Mesenchymal stem cell (in vitro differentiated cells and primary cell): ENCODE measurements around the gene IQGAP1.

Experiments used
- DNase-seq: peaks from one replicate; pipeline ENCODE4 v3.0.0-alpha.2; 2013
- H2AFZ ChIP-seq: one replicate; pipeline ENCODE4 v1.6.1; 2013; ENCODE audit warnings: low read depth, mild to moderate bottlenecking, control low read depth, inconsistent platforms, low read length, moderate library complexity
- H2AK5ac ChIP-seq: 2 replicates; pipeline ENCODE4 v1.6.1; 2013; ENCODE audit warnings: low read length, moderate library complexity, mild to moderate bottlenecking, inconsistent platforms; ENCODE audit not compliant: severe bottlenecking
- H2BK120ac ChIP-seq: one replicate; pipeline ENCODE4 v1.6.1; 2013; ENCODE audit warnings: low read depth, mild to moderate bottlenecking, inconsistent platforms, low read length, moderate library complexity
- H2BK12ac ChIP-seq, 2 experiments: one replicate each; pipeline ENCODE4 v1.6.1; 2013; ENCODE audit warnings: inconsistent platforms in 2 of 2, low read length in 2 of 2, mild to moderate bottlenecking in 2 of 2, moderate library complexity in 2 of 2, control low read depth in 1 of 2
- H2BK15ac ChIP-seq: one replicate; pipeline ENCODE4 v1.6.1; 2013; ENCODE audit warnings: mild to moderate bottlenecking, low read depth, inconsistent platforms; ENCODE audit not compliant: poor library complexity, severe bottlenecking
- H2BK5ac ChIP-seq: 2 replicates; pipeline ENCODE4 v1.6.1; 2013; ENCODE audit warnings: low read depth, mild to moderate bottlenecking, low read length, control low read depth, inconsistent platforms; ENCODE audit not compliant: poor library complexity, severe bottlenecking
- H3K14ac ChIP-seq, 2 experiments: one replicate each; pipeline ENCODE4 v1.6.1; 2013; ENCODE audit warnings: inconsistent platforms in 2 of 2, low read length in 2 of 2, control low read depth in 1 of 2, mild to moderate bottlenecking in 1 of 2, moderate library complexity in 1 of 2
- H3K18ac ChIP-seq, 2 experiments: one replicate each; pipeline ENCODE4 v1.6.1; 2013; ENCODE audit warnings: inconsistent platforms in 2 of 2, low read length in 2 of 2, control low read depth in 1 of 2, low read depth in 1 of 2, mild to moderate bottlenecking in 1 of 2
- H3K23ac ChIP-seq, 2 experiments: one replicate each; pipeline ENCODE4 v1.6.1; 2013; ENCODE audit warnings: inconsistent platforms in 2 of 2, low read length in 2 of 2, mild to moderate bottlenecking in 2 of 2, moderate library complexity in 2 of 2, control low read depth in 1 of 2
- H3K27ac ChIP-seq: 2 replicates; pipeline ENCODE4 v1.5.1; 2013; ENCODE audit warnings: mild to moderate bottlenecking, moderate library complexity, low read length, control low read depth, inconsistent platforms; ENCODE audit not compliant: poor library complexity, severe bottlenecking
- H3K27me3 ChIP-seq, 2 experiments: 2 replicates each; pipeline versions ENCODE4 v1.6.1 to v1.7.0; 2013; ENCODE audit warnings: low read length in 2 of 2, mild to moderate bottlenecking in 2 of 2, moderate library complexity in 2 of 2, control low read depth in 1 of 2, inconsistent platforms in 1 of 2; ENCODE audit not compliant: control insufficient read depth in 1 of 2, insufficient read depth in 1 of 2
- H3K36me3 ChIP-seq, 2 experiments: 2 replicates each; pipeline versions ENCODE4 v1.6.1 to v1.7.0; 2013; ENCODE audit warnings: low read length in 2 of 2, control low read depth in 1 of 2, inconsistent platforms in 1 of 2, low read depth in 1 of 2, mild to moderate bottlenecking in 1 of 2; ENCODE audit not compliant: insufficient read depth in 2 of 2, control insufficient read depth in 1 of 2
- H3K4ac ChIP-seq, 2 experiments: one replicate each; pipeline ENCODE4 v1.6.1; 2013; ENCODE audit warnings: inconsistent platforms in 2 of 2, low read length in 2 of 2, mild to moderate bottlenecking in 2 of 2, moderate library complexity in 2 of 2, control low read depth in 1 of 2, low read depth in 1 of 2
- H3K4me1 ChIP-seq: 2 replicates; pipeline ENCODE4 v1.6.1; 2013; ENCODE audit warnings: low read depth, low read length, control low read depth; ENCODE audit not compliant: control insufficient read depth, insufficient read depth
- H3K4me2 ChIP-seq: 2 replicates; pipeline ENCODE4 v1.6.1; 2013; ENCODE audit warnings: low read length, mild to moderate bottlenecking, inconsistent platforms; ENCODE audit not compliant: poor library complexity, severe bottlenecking
- H3K4me3 ChIP-seq, 2 experiments: 2 replicates each; pipeline versions ENCODE4 v1.5.1 to v1.7.0; 2013; ENCODE audit warnings: low read length in 2 of 2, mild to moderate bottlenecking in 2 of 2, control low read depth in 1 of 2, low read depth in 1 of 2; ENCODE audit not compliant: insufficient read depth in 1 of 2
- H3K79me1 ChIP-seq: replicated peaks from 2 replicates; pipeline ENCODE4 v1.6.1; 2013; ENCODE audit warnings: mild to moderate bottlenecking, control low read depth, low read length, inconsistent platforms; ENCODE audit not compliant: poor library complexity, severe bottlenecking
- H3K9ac ChIP-seq: 2 replicates; pipeline ENCODE4 v1.7.0; 2013; ENCODE audit warnings: mild to moderate bottlenecking, low read length, moderate library complexity
- H3K9me3 ChIP-seq: 2 replicates; pipeline ENCODE4 v1.7.0; 2013; ENCODE audit warnings: mild to moderate bottlenecking, low read length; ENCODE audit not compliant: control insufficient read depth
- H4K8ac ChIP-seq: one replicate; pipeline ENCODE4 v1.6.1; 2013; ENCODE audit warnings: inconsistent platforms, mild to moderate bottlenecking, low read length, moderate library complexity
- H4K91ac ChIP-seq: one replicate; pipeline ENCODE4 v1.6.1; 2013; ENCODE audit warnings: mild to moderate bottlenecking, low read length, inconsistent platforms
- WGBS: methylation state at CpG from one replicate; pipeline ENCODE4 v1.1.7; 2013; ENCODE audit warnings: mixed read lengths; 5-methylcytosine and 5-hydroxymethylcytosine counted together

The IQGAP1 gene

DNA sequence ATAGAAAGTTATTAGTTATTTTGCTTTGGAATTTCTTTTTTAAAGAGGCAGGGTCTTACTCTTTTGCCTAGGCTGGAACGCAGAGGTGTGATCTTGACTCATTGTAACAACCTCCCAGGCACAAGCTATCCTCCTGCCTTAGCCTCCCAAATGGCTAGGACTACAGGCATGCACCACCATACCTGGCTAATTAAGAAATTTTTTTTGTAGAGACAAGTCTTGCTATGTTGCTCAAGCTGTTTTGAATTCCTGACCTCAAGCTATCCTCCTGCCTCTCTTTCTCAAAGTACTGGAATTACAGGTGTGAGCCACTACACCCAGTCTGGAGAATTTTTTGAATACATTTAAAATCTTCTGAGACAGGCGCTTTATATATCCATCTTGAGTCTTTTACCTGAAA, 49.5 kb downstream of the IQGAP1 start:
- Histone ChIP-seq H2AFZ (no peak overlapping the region), H4K8ac (no peak overlapping the region), H2AK5ac (no peak overlapping the region), H2BK12ac (no peak overlapping the region), H3K14ac (no peak overlapping the region), H3K4me2 (no peak overlapping the region), H3K18ac (no peak overlapping the region), H2BK15ac (no peak overlapping the region), H3K27ac (no peak overlapping the region), H3K79me1 (peaks cover 20% of the 10 kb centered on the region), H2BK5ac (no peak overlapping the region), H3K4me1 (no peaks in the 10 kb centered on the region), H3K23ac (no peak overlapping the region), H3K4ac (no peak overlapping the region), H3K36me3 (peaks cover 8 to 90% of the 10 kb centered on the region in 2 experiments), H3K27me3 (no peaks in the 10 kb centered on the region), H3K4me3 (no peak overlapping the region), H3K9ac (no peak overlapping the region), H3K9me3 (no peaks in the 10 kb centered on the region), H4K91ac (no peak overlapping the region), H2BK120ac (no peak overlapping the region)
- no peak for DNase-seq
- 100% methylated on average over 1 of the region's 2 CpGs for WGBS

DNA sequence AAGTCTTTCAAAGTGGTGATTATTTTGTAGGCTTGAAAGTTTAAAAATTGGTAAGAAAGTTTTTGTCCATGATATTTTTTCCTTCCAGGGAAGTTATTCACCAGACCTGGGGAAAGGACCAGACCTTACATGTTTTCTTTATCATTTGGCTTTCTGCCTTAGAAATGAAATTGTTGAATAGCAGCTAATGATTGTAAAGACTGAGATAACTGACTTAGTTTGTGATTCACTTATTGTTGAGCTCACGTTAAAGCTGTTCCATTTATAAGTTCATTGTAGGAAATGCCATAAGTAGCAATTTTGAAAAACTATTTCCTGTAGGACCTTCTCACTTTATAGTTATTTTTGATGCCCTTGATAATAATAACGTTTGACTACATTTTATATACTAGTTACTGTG, 51.9 kb downstream of the IQGAP1 start:
- Histone ChIP-seq H2AFZ (no peak overlapping the region), H2BK5ac (no peak overlapping the region), H3K79me1 (peaks cover 27% of the 10 kb centered on the region), H3K4me2 (no peak overlapping the region), H3K9ac (no peak overlapping the region), H3K14ac (no peak overlapping the region), H3K4me1 (no peaks in the 10 kb centered on the region), H3K4ac (no peak overlapping the region), H2BK12ac (no peak overlapping the region), H2BK15ac (no peak overlapping the region), H3K18ac (no peak overlapping the region), H3K36me3 (peaks cover 16 to 92% of the 10 kb centered on the region in 2 experiments), H3K4me3 (no peak overlapping the region), H4K8ac (no peak overlapping the region), H3K27ac (no peak overlapping the region), H3K27me3 (no peaks in the 10 kb centered on the region), H3K23ac (no peak overlapping the region), H2AK5ac (no peak overlapping the region), H3K9me3 (no peaks in the 10 kb centered on the region), H2BK120ac (no peak overlapping the region), H4K91ac (no peak overlapping the region)
- DNase-seq = no peak
- 100% methylated on average over 1 of the region's 2 CpGs for WGBS

- H3K36me3 ChIP-seq = peaks cover 17 to 92% of the 10 kb centered on the region in 2 experiments
- H4K8ac ChIP-seq = no peak overlapping the region
- no peak overlapping the region for H4K91ac ChIP-seq
- no peak overlapping the region for H2BK12ac ChIP-seq
- H3K79me1 ChIP-seq = peaks cover 27% of the 10 kb centered on the region
- H3K4me1 ChIP-seq = no peaks in the 10 kb centered on the region
- H2BK5ac ChIP-seq = no peak overlapping the region
- WGBS = 75% methylated on average over 3 of the region's 3 CpGs
- no peak overlapping the region for H2BK120ac ChIP-seq
- H2BK15ac ChIP-seq = no peak overlapping the region
- no peak overlapping the region for H3K4ac ChIP-seq
- H3K18ac ChIP-seq = no peak overlapping the region
- H3K23ac ChIP-seq = no peak overlapping the region
- no peaks in the 10 kb centered on the region for H3K9me3 ChIP-seq
- DNase-seq = no peak
- no peak overlapping the region for H3K27ac ChIP-seq
- H3K9ac ChIP-seq = no peak overlapping the region
- no peak overlapping the region for H3K4me2 ChIP-seq
- no peaks in the 10 kb centered on the region for H3K27me3 ChIP-seq
- no peak overlapping the region for H3K4me3 ChIP-seq
- H2AFZ ChIP-seq = no peak overlapping the region
- H3K14ac ChIP-seq = no peak overlapping the region
- H2AK5ac ChIP-seq = no peak overlapping the region
These were observed 53.0 kb downstream of the IQGAP1 start for GRCh38 chr15:90441027-90441426.

DNA sequence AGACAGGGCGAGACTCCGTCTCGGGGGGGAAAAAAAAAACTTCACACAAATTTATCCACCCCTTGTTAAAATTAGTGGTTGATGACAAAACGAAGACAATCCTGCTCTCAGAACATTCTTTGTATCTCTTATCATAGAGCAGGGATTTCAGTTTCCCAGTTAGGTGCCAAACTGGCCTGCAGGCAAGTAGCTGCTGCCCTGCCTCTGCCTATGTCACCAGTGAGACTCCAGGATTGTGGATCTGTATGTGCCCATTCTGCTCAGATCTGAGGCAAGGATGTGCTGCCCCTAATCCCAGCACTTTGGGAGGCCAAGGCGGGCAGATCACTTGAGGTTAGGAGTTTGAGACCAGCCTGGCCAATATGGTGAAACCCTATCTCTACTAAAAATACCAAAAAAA, 54.4 kb downstream of the IQGAP1 start:
- Histone ChIP-seq H2AK5ac (no peak overlapping the region), H2BK12ac (no peak overlapping the region), H3K4me2 (no peak overlapping the region), H4K8ac (no peak overlapping the region), H3K18ac (no peak overlapping the region), H3K4me1 (no peaks in the 10 kb centered on the region), H3K79me1 (peaks cover 27% of the 10 kb centered on the region), H3K14ac (no peak overlapping the region), H2BK5ac (no peak overlapping the region), H2AFZ (no peak overlapping the region), H4K91ac (no peak overlapping the region), H3K23ac (no peak overlapping the region), H3K9ac (no peak overlapping the region), H2BK15ac (no peak overlapping the region), H2BK120ac (no peak overlapping the region), H3K27ac (no peak overlapping the region), H3K9me3 (no peaks in the 10 kb centered on the region), H3K27me3 (no peaks in the 10 kb centered on the region), H3K4me3 (no peak overlapping the region), H3K4ac (no peak overlapping the region), H3K36me3 (peaks cover 17 to 92% of the 10 kb centered on the region in 2 experiments)
- WGBS = 94% methylated on average over 2 of the region's 5 CpGs
- DNase-seq = no peak
